Body of pancreas (tissue), 4 donors: ENCODE results near the gene TUT1.
"Not testable (repeated sequence)": the region's sequence is repeated elsewhere in the genome, so short reads cannot be mapped to it uniquely, and the experiment has no call there.

Source experiments
- CTCF ChIP-seq, 7 experiments: fragments of 450-650 bp in 4 of 7; fragments of 200-600 bp in 3 of 7; sonication (generic) in 3 of 7; IDR thresholded peaks; one replicate each; pipeline ENCODE4 v1.5.1; 2016 to 2019; ENCODE audit warnings: antibody characterized with exemption in 7 of 7
- POLR2A ChIP-seq, 3 donors: fragments of 450-650 bp; IDR thresholded peaks; one replicate each; pipeline ENCODE4 v1.6.1; 2016; ENCODE audit warnings: antibody characterized with exemption in 3 of 3, mild to moderate bottlenecking in 2 of 3

- not testable (repeated sequence) for TF ChIP-seq CTCF, POLR2A (IDR thresholded peaks at IDR 0.05)
These were observed 40.8 kb downstream of the TUT1 start for GRCh38 chr11:62550478-62550877.
